GM18873 (cell line): Measurements from ENCODE around the gene ZNF609.

Experiments used
- ATAC-seq: cut with Tn5 transposase; IDR thresholded peaks from one replicate; pipeline ENCODE4 v1.9.1; 2021; ENCODE audit warnings: mild to moderate bottlenecking, moderate library complexity, moderate number of reproducible peaks; ENCODE audit not compliant: unreplicated experiment, low FRiP score

Gene ZNF609, protein sequence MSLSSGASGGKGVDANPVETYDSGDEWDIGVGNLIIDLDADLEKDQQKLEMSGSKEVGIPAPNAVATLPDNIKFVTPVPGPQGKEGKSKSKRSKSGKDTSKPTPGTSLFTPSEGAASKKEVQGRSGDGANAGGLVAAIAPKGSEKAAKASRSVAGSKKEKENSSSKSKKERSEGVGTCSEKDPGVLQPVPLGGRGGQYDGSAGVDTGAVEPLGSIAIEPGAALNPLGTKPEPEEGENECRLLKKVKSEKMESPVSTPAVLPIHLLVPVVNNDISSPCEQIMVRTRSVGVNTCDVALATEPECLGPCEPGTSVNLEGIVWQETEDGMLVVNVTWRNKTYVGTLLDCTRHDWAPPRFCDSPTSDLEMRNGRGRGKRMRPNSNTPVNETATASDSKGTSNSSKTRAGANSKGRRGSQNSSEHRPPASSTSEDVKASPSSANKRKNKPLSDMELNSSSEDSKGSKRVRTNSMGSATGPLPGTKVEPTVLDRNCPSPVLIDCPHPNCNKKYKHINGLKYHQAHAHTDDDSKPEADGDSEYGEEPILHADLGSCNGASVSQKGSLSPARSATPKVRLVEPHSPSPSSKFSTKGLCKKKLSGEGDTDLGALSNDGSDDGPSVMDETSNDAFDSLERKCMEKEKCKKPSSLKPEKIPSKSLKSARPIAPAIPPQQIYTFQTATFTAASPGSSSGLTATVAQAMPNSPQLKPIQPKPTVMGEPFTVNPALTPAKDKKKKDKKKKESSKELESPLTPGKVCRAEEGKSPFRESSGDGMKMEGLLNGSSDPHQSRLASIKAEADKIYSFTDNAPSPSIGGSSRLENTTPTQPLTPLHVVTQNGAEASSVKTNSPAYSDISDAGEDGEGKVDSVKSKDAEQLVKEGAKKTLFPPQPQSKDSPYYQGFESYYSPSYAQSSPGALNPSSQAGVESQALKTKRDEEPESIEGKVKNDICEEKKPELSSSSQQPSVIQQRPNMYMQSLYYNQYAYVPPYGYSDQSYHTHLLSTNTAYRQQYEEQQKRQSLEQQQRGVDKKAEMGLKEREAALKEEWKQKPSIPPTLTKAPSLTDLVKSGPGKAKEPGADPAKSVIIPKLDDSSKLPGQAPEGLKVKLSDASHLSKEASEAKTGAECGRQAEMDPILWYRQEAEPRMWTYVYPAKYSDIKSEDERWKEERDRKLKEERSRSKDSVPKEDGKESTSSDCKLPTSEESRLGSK (N-terminal part only)

DNA sequence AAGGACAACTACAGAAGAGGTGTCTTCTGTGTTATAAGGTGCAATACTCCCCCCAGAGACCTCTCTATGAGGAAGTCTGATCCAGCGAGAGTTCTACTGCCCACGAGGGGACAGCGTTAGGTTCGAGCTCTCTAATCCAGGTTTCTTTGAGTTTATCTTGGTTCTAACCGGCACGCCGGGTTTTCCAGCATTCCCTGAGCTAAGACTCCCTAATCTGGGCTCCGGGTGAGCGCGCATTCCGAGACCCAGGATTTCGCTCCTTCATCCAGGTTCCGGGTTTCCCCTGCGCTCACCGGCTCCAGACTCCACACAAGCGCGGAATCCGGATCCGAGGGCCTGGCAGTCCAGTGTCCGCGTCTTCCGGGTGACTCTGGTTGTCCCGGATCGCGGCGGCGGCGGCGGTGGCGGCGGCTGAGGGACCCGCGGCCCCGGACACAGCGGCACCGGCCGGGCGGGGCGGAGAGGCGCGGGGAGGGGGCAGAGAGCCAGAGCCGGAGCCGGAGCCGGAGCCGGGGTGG lies at the start of gene ZNF609:
TSS of gene ZNF609 (plus strand) at position 373 of the 518 bp plus-strand sequence. CDS start 38,842 bp downstream, outside the sequence.
- ATAC-seq, result peak; percentile 42

DNA sequence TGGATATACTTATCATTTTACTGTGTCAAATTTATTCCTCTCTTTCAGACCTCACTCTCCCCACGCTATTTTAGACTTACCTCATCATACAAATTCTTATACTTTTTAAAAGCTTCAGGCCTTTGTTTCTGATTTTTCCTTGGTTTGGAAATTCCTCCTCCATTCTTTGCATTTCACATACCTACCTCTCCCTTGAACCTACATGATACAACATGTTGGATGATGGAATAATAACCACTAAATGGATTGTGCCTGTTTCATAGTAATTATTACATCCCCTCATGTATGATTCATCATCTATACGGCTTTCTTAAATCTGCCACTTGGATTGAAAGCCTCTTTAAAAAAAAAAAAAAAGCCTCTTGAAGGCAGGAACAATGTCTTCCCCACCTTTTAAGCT lies 48.2 kb upstream of the ZNF609 start:
- ATAC-seq, result no peak

DNA sequence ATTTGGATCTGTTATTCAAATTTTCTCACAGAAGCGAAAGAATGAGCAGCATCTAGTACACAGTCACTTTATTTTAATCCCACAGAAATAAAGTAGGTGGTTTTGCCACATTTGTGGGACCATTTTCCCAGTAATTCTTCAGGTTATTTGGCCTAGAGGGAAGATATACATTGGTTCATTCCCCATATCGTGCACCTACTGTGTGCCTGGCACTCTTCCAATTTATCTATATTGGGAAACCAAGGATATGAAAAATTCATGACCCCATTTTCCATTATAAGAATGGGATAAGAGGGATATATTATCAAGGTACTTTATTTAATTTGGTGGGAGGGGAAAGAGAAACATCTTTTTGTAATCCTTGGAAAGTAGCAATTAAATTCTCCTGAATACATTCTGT lies 37.7 kb upstream of the ZNF609 start:
- no peak for ATAC-seq

DNA sequence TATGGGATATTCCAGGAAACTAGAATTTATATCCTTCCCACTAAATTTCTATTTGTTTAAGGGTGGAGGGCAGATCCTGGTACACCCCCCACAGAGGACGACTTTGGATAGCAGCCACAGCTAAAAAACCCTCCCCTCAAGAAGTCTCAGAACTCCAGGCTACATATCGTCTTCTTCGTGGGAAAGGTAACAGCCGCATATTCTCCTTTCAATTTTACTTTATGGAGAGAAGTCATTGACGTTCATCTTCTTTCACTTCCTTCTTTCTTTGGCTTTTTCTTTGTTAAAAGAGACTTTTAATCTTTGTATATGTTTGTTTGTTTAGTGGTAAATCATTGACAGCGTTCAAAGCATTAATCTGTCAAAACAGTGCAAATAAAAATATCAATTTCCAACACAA lies 36.4 kb upstream of the ZNF609 start:
- no peak for ATAC-seq

DNA sequence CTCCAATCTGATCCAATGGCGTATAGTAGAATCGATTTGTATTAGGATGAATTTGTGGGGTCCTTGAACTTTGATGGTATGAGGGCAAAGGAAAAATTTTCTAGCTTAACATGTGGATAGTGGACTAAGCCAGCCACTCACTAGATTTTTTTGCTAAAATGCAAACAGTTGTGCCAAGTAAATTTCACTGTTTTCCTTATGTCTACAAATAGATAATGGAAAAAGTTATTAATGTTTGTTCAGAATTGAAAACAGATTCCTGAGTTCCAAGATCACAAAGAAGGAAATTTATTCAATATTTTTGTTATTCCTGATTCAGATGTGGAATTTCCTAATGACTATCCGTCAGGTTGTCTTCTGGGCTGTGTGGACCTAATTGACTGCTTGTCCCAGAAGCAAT lies 35.2 kb upstream of the ZNF609 start:
- ATAC-seq, result no peak

DNA sequence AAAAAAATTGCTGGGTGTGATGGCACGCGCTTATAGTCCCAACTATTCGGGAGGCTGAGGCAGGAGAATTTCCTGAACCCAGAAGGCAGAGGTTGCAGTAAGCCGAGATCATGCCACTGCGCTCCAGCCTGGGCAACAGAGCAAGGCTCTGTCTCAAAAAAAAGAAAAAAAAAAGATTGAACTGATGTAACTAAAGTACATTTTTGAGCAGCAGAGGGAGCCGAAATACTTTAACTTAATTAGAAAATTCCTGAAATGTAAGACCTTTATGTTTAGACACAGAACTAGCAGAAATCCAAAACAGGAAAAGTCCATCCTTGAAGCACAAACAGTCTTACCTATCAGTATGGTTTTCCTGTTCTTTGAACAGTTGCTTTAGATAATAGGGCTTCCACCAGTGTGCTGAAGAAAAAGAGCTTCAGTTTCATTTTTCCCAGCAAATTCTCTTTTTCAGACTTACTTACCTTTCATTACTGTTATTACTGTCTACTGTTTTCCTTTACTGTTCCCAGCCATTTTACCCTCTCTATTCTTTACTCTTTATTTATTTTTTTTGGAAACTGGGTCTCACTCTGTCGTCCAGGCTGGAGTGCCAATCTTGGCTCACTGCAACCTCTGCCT lies 33.4 kb upstream of the ZNF609 start:
- ATAC-seq, result no peak

DNA sequence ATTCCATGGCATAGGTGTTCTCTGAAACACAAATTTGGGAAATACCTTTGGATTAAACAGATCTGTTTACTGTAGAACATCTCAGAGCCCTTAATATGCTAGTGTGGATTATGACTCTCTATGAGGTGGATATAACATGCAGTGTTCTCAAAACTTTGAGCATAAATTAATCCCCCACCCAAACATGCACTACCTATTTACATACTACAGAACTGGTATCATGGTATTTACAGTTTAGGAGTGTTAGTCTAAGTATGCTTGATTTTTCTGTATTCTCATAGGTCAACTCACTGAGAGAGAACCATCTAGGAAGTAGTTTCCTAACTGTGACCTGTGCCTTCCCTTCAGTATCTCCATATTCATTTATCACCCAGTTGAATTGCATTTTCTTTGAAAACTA lies 30.9 kb upstream of the ZNF609 start:
- no peak for ATAC-seq

DNA sequence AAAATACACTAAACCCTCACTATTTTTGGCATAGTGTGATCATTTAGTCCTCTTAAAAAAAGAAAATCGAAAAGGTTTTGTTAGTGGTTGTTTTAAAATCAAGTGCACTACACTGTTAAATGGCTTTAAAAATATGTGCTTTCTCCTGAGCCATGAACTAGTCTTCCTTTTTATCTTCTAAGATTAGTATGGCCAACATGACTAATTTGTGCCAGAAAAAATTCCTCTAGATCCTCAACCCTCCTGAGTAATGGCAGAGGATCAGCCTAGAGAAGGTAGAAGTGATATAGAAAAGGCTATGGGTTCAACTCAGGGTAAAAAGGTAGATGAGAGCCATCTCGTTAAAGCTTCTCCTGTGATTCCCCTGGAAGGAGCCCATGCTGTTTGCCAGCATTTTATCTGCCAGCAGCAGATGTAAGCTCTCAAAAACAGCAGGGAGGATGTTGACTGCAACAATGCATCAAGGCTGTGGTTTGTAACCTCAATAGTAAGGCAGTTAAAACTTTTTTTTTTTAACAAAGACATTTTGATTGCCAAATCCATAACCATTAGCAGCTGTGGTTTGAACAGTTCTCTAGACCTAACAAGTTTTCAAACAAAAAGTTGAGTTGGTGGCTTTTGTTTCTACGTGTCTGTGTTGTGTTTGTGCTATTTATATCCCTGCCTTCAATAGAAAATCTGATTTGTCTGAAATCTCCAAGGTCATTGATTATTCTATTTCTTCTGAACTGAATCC lies 30.2 kb upstream of the ZNF609 start:
- no peak for ATAC-seq

DNA sequence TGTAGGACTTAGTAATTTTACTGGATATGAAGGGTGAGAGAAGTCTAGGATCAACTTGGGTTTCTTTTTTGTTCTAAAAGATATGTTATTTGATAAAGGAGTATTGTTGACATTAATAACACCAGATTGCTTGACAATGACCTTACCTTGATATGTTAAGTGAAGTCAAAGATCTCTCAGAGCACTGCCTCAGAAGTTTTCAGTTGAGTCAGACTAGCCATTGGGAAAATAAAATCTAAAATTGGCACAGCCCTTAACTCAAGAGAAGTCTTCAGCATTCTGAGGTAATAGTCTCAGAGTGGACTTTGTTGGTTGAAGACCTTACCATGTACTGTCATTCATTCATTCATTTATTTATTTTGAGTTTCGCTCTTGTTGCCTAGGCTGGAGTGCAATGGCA lies 22.4 kb upstream of the ZNF609 start:
- no peak for ATAC-seq

DNA sequence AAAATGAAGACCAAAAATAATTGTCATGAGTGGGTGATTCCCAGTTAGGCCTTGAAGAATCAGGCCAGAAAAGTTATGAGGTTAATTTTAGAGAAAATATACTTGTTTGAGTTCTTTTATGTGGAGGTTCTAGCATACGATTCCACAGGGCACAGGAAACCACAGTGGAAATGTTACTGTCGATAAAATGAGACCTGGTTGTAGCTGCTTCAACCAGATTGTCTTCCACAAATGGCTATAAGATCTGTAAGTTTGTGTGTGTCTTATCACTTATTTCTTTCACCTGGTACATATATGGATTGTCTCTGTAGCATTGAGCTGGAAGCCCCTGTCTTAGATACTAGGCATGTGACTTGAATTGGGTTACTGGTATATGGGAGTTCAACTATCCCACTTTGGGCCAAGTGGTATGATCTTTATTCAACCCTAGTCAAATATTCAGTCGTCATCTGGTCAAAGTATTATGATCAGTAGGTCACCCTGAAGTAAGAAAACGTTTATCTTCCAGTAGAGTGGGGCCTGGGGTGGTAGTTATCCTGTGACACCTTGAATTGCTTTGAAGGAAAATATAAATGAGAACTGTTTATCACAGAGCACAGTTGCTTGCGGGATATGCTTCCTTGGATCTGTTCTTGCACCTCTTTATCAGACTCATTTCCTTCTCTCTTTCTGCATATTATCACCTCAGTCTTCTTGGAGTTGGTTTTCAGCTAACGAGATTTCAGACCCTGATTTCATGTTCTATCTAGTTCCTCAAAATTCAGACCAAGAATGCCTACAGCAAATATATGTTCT lies 21.5 kb upstream of the ZNF609 start:
- ATAC-seq, result no peak

DNA sequence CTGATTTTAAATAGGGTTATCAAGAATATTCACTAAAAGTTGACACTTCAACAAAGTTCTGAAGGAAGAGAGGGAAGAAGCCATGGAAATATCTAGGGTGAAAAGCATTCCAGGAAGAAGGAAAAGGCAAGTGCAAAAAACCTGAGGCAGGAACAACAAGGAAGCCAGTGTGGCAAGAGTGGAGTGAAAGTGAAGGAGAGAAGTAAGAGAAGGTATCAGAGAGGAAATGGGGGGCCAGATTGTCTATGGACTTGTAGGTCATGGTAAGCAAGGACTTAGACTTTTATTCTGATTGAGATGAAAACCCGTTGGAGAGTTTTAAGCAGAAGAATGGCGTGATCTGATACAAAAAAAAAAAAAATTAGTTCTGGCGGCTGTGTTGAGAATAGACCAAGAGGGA lies 18.5 kb upstream of the ZNF609 start:
- ATAC-seq, result no peak

DNA sequence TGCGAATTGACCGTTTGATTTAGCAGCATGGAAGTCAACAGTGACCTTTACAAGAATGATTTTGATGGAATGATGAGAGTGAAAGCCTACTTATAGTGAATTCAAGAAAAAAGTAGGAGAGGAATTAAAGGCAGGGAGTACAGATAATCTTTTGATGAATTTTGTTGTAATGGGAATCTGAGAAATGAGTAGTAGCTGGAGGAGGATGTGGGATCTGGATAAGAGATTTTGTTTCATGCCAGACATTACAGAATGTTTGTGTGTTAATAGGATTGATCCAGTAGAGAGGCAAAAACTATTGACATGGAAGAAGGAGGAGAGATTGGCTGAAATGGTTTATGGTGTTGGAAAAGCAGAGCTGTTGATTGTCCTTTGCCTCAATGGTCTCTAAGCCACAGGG lies 17.4 kb upstream of the ZNF609 start:
- no peak for ATAC-seq

DNA sequence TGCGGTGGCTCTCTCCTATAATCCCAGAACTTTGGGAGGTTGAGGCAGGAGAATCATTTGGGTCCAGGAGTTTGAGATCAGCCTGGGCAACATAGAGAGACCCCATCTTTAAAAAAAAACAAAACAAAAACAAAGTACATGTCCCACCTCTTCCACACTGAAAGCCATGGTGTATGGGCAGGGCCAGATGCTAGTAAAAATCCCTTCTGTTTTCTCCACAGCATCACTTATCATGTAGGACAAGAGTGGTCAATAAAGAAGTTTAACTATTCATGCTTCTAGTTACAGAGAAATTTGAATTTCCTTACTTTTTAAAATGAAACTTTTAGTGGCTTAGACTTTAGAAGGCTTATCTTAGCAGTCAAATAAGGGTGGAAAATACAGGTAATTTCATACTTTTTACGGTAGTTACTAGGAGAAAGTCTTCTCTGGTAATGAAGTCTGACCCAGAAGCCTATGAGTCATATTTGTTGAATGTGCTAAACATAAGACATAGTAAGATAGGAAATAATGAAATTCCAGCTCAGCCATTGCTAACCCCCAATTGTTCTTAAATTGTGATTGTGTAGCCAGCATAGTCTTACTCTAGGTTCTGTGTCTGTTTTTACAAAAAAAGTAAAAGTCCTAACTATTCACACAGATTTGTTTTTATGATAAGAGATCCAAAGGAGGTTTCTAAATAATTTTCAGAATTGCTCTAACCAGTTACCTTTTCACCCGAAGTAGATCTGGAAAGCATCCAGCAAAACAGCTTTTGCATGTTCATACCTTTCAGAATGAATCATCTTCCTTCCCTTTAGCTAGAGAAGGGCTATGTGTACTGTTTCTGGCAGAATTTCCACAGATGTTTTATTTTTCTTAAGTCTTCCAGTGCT lies 16.4 kb upstream of the ZNF609 start:
- ATAC-seq, result no peak

DNA sequence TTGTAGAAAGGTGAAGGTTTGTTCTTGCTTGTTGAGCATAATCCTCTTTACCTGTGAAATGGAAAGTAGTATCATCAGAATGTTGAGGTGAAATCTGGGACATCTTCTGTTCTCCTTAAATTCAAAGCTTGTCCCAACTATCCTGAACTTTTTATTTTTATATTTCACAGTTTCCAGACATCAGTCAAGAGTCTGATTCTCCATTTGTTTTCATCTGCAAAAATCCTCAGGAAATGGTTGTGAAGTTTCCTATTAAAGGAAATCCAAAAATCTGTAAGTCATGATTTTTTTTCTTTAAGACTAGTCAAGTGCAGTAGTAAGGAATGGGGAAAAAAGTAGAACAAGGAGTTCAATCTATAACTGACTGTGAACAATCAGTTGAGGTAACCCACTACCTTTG lies 15.5 kb upstream of the ZNF609 start:
- no peak for ATAC-seq

DNA sequence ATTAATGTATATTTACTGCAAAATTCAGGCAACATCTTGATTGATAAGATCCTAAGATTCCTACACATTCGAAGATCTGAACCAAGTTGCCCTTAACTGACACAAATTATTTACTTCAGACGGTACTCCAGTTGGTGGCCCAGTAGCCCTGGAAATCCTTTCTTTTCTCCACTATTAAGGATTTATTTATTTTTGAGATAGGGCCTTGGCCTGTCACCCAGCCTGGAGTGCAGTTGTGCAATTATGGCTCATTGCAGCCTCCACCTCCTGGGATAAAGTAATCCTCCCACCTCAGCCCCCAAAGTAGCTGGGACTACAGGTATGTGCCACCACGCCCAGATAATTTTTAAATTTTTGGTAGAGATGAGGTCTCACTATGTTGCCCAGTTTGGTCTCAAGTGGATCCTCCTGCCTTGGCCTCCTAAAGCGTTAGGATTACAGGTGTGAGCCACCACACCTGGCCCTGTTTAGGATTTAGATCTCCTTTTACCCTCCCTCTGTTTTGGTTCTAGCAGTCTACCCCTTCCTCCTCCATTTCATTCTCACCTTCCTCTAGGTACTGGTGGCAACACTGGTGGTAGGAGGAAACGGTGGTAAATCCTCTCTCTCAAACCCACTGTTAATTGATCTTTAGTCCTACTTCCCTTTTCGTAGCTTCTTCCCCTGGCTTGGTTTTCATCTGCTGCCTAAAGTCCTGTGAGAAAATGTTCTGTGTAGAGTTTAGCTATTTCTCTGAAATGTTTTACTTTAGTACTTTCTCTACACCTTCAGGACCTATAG lies 12.7 kb upstream of the ZNF609 start:
- no peak for ATAC-seq

DNA sequence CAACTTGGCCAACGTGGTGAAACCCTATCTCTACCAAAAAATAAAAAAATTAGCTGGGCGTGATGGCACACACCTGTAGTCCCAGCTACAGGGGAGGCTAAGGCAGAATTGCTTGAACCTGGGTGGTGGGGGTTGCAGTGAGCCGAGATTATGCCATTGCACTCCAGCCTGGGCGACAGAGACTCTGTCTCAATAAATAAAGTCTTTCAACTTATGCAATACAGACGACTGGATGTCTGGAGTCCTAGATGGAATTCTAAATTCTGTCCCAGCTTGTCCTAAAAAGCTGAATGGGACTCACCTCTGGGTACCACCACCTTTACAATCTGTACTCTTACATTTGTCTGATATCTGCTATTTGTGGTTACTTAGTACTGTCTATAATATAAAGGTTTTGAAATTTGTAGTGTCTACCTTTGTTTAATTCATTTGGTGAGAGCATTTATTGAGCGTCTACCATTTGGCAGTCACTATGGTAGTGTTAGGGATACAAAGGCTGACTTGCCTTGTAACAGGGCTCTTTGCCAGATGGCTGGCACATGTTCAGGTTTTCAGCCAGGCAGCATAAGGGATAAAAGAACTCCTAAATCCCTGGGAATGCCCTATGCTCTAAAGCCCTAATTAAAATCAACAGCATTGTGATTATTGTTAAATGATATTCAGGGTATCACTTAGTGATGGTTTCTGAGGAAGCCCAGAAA lies 7.2 kb upstream of the ZNF609 start:
- no peak for ATAC-seq

DNA sequence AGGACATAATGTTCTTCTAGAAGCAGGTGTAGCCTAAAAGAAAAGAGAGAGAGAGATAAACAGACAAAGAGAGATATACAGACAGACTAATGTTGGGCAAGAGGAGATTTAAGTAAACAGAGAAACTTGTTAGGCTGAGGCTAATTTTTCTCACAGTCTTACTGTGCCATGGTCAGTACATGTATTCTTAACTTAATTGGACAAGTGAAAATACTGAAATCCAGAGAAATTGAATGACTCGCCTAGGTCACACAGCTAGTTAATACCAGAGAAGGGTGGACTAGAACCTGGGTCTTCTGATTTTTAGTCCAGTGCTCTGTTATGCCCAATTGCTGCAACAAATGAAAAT lies 6.7 kb upstream of the ZNF609 start:
- ATAC-seq, result no peak
